Skin of body (tissue), 2 donors: ENCODE results near the gene TBX5. TPM values are rescaled to one million over a fixed set of nuclear protein-coding genes. Genes with fewer than 3 reads are reported as not detected.

Experiments
- DNase-seq: peaks from one replicate; lab custom pipeline; 2025; lab: John Stamatoyannopoulos, UW
- total RNA-seq: library from RNA; depleted of rRNA; stranded (reverse); fragments of >200 nt; gene quantifications from one replicate; pipeline ENCODE4 v1.2.3, GENCODE V29; 2014

The TBX5 gene
- total RNA-seq, 1 donor from 2014 or later = 1.4 TPM

DNA sequence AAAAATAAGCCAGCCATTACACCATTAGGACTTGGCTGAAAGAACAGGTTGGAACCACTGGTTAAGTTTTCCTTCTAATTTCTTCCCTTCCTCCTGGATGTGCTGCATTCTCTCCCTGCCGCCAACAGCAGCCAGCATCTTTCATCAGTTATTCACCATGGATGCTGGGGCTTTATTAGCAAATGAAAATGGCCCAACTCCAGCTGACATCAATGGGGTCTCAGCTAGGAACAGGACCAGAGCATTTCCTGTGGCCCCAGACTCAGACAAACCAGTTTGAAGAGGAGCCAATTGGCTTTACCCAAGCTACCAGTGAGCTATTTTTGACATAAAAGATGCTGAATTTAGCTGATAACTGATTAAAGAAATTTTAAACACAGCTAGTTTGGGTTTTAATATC is 26.0 kb upstream of the TBX5 start:
- DNase-seq = no peak

DNA sequence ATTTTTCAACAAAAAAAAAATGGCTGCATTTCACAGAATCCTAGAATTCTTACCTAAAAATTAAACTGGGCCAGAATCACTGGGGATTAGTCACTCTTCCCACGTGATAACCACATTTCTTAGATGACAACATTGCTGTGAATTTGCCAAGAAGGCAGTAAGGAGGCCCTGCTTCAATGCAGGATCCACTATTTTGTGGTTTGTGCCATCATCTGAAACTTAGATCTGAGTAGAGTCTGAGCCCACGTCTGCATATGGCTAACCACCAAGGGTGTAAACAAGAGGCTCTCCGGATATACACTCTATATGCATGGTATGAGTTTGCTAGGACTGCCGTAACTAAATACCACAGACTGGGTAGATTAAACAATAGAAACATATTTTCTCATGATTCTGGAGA is 24.4 kb upstream of the TBX5 start:
- no peak for DNase-seq

DNA sequence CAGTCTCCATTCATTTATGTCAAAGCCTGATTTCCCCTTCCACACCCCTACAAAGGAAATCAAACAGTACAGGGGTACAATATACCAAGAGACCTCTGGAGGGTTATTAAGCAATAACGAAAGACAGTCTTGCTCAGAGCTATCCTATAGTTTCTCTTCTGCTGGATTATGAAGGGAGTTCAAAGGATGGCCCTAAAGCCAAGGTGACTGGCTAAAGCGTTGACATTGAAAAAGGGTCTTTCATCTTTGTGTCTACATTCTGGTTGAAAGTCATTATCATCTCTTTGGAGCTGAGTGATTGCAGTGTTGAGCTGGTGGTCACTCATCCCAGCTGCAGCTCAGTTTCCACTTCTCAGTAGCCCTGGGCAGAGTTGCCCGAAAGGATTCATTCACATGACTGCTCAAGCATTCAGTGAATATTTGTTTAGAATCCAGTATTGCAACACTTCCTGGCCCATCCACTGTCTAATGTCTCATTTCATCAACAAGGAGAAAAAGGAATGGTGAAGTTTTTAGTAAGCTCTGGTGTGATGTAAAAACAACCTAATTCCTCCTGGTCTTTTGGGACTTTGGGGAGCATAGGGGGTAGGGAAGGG is 19.2 kb upstream of the TBX5 start:
- no peak for DNase-seq

DNA sequence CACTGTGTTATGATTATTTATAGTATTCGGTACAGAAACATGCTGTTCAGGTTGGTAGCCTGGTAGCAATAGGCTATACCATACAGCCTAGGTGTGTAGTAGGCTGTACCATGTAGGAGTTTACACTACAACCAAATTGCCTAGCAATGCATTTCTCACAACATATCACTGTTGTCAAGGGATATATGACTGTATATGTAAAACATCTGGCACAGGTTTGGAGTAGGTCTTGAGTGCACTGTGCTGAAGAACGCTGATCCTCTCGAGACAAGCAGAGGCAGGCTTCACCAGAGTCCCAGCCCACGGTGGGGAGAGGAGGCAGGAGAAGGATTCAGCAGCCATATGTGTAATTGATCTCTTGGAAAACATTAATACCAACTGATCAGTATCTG is 15.0 kb upstream of the TBX5 start:
- DNase-seq = no peak

DNA sequence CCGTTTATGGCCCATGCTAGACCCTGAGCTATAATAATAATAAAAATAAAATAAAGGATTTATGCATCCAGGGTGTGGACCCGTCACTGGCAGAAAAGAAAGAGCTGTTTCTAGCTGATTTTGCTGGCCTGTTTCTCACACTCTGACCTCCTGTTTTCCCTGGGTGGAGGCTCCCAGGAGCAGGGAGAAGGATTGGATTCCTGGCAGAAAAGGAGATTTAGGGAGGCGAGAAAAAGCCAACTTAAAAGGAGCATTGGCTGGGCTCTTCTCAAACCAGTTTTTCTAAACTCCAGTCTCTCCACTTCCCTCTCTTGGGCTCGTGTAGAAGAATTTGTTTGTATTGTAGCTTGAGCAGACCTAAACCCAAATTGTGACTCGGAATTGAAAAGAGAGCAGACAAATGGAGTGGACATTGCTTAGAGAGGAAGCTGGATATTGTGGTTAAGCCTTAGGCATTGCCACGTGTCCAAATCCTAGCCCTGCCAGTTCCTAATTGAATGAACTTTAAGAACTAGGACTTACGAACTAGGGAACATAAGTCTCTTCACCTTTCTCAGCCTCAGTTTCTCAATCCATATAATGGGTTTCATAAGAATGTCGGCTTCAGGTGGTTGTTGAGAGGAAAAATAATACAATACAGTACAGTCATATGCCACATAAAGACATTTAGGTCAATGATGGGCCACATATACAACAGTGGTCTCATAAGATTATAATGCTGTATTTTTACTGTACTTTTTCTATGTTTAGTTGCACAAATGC is 14.4 kb upstream of the TBX5 start:
- DNase-seq = no peak

DNA sequence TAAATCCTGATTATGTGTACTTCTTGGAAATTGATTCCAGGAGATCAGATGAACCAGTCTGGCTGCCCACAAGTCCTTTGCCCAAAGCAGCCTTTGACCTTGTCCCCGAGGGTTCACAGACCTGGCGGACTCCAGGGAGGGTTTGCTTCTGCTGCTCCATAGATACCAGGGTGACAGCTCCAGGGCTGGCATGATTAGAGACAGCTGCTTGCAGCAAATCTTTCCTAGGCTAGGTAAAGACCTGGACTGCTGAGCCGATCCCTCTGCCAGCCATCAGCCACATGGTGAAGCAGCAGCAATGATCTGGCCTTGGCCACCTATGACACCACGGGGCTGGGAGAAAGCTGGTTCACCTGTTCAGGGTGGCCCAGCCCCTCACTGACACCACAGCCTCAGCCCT is 10.1 kb upstream of the TBX5 start:
- no peak for DNase-seq

DNA sequence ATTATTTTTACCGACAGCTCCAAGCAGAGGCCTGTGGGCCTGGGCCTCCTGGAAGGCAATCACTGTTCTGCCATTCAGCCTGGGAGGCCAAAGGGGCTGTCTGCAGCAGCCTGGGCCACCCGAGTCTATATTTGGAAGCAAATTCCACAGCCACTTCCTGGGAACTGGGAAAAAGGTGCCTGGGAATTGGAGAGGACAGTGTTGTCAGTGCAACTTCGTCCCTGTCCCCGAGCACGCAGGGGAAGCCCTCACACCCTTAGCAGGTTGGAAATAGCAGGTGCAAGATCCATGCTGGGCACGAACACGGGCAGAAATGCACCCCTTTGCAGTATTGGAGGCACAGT is 9.6 kb upstream of the TBX5 start:
- DNase-seq = no peak

DNA sequence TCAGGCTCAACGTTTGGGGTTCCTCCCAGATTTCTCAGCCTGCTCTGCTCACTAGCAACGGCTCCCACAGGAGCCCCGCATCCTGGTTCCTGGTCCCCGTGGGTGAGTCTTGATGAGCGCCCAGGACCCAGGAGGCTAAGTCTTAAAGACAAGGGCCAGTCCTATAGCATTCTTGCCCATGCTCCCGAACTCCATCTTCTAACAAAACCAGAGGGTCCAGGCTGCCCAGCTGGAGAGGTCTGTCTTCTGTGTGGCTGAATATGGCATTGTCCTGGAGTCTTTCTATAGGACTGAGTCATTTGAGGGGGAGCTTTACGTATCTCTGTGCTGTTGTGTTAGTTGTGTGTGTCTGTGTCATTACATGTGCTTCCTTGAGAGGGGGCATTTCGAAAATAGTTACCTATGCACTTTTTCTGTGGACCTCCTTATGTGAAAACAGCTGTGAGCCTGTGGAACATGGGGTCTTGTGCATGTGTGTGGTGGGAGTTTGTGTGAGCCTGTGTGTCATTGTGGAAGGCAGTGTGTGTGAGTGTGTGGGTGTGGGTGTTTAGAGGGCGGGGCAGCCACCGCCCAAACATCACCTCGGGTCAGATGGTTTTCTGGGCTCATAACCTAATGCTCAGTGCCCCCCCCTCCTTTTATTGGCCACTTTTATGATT is 9.1 kb upstream of the TBX5 start:
- DNase-seq = no peak

DNA sequence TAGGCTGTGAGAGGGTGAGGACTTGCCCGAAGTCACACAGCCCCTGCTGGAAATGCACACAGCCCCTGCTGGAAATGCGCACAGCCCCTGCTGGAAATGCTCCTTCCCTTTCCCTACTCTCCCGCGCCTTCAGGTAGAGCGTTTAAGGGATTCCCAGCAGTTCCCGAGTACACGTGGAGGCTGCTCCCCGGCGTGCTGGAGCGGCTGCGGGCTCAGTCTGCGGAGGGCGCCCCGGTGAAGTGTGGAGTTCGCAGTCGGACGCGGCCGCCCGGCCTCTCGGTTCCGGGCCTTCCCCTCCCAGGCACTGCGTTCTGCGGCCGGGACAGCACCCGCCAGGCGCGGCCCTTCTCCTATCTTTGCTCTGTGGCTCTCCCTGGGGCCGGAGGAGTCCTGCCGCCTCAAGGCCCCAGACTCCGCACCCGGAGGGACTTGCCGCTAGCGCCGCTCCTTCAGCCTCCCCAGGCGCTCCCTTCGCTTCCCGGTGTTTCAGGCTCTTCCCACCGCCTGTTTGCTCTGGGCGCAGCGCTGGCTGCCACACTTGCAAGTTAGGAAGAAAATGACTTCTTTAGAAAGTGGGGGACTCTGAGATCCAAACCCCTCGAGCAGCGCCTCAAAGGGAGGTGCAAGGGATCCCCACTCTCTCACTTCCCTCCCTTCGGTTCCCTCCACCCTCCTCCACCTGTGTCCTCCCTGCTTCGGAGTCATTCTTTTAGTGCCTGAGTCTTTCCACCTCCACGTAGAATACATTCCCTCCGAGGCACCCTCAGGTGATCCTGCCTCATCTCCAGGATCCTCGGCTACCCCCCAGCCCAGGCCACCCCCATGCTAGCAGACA is 8.3 kb upstream of the TBX5 start:
- no peak for DNase-seq

DNA sequence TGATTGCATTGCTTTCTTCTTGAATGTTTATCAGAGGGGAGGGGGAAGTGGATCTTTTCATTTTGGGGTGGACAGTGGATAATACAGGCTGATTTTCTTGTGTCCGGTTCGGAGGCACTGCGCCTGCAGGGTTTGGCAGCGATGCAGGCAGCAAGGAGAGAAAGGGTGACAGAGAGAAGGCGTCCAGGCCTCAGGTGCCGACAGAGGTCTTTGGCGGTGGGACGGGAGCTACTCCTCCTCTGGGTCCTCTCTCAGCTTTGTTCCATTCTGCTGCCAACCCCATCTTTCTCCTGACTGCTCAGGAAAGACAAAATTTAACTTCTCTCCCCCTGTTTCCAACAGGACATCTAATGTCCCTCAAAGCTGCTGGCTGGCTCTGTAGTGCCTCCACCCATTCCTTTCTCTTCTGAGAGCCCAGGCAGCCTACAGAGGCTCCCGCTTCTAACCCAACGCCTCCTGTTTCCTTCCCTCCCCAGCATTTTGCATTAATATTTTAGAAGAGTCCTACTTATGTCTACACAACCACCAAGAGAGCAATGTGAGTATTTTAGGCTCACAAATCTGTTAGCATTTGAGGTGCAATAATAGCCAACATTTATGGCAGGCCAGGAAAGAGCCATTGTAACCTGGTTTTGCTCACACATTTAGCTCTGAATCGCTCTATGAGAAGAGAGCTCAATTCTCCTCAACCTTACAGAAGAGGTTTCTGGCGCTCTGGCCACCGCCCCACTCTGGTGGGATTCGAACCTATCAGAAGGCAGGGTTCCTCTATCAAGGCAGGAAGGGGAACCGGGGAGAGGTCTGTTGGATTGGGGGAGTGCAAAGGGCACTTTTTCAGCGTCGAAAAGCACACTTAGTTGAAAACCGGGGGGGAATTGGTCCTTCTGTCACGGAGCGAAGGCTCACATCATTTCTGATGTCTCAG is 7.1 kb upstream of the TBX5 start:
- no peak for DNase-seq

DNA sequence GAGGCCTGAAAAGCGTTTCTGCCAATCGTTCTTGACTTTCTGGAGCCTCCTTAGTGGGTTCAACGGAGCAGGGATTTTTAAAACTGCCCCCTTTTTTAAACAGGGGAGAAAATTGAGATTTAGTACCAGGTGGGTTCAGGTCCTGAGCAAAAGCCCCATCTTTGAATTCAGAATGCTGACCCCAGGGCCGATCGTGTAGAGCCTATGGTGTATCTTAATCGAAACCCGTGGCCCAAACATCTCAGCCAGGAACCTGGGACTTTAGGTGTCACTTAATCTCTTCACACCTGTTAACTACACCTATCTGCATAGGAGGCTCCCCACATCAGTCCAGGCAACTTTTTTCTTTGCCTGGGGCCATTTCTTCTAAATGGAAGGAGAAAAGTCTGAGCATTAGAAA is 6.4 kb upstream of the TBX5 start:
- DNase-seq = no peak

DNA sequence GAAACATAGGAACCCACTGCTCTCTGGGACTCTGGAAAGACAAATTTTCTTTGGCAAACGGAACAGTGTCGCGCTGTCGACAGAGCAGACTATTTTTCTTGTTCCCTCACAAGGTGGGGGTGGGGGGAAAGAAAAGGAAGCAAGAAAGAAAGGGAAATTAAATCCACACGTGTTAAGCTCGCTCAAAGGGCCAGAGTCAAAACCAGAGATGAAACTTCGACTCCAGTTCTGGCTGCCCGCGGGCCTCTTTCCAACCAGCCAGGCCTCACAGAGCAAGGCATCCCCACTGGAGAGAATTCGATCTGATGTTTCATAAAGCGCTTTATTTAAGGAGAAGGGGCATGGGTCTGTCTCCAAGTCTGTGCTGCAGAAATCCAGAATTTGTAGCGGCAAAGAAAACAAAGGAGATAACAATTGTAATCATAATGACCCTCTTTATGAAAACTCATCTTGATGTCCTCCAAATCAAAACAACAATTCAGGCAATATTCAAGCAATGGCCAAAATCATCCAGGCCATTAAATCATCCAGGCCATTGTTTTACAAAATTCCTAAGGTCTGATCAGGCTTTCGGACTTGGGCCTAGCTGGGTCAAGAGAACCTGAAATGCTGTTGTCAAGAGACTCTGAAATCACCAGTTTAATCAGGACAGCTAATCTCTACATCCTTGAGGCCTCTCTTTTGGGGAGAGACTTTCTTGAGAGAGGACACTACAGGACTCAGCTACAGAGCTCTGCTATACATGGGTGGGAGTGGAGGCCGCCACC is 5.3 kb upstream of the TBX5 start:
- no peak for DNase-seq

DNA sequence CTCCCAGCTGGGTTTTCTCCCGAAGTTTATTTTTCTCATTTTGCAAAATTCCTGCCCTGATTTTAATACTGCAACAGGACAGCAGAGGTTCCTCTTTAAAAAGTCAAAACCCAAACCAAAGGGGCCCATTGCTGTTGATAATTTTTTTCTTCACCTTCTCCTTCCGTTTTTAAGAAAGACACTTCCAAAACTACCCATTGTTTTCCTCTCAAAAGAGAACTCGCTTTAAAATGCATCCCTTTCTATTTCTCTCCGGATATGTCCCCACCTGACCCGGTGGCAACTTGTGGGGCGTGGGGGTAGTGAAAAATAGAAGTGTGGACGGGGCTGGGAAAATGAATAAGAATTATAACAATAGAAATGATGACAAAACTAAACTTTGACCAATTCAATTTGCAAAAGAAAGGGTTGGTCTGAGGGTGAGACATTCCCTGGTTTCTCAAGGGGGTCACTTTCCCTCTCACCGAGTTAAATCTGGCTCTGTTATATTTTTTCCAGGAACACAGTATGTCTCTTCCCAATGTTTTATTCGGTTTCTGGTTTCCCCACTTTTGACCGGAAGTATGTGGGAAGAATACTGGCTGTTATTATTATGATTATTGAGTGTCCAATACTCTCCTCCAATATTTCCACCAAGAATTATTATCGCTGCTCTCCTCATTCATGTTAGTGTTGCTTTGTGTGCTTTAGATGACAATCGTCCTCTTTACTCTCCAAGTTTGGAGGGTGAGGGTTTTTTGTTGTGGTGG is 4.1 kb upstream of the TBX5 start:
- no peak for DNase-seq

DNA sequence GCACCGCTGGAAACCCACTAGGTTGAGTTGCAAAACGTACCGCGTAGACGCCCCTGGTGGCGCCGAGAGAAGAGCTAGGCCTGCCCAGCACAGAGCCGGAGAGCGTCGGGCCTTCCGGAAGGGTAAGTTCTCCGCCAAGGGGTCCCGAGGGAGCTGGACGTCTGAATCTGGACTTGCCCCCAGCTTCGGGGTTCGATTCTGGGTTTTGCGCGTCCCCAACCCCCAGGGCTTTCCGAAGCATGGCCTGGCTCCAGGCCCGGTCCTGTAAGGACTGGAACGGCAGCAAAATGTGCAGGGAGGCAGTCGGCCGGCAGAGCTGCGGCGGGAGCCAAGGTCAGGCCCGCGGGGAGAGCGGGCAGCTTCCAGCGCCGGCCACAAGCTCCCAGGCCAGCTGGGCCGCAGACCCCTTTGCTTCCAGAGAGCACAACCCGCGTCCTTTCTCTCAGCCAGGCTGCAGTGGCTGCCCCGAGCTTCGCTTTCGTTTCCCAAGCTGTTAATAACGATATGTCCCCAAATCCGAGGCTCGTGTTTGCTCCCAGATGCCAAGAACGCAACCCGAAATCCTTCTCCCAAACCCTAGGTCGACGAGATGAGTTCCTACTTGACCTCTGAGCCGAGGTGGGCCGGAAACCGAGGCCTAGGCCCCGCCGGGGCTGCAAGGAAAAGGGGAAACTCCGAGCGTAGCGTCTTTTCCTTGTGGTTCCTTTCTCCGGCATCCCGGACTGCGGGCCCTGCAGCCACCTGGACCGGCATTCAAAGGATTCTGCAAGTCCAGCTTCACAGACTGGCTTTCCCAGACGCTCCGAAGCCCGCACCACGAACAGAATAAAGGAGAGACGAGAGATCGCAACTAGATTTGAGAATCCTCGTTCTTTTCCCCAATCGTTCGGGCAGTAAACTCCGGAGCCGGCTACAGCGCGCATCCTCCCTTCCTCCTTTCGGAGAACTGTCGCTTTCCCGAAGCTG is 3.2 kb upstream of the TBX5 start:
- no peak for DNase-seq

DNA sequence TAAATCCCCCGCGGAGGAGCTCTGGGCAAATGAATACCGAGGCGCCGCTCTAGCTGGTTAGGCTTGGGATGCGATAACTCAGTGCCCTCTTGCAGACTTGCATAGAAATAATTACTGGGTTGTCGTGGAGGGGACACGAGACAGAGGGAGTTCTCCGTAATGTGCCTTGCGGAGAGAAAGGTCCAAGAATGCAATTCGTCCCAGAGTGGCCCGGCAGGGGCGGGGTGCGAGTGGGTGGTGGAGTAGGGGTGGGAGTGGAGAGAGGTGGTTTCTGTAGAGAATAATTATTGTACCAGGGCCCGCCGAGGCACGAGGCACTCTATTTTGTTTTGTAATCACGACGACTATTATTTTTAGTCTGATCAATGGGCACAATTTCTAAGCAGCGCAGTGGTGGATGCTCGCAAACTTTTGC is 2.5 kb upstream of the TBX5 start:
- DNase-seq = no peak

DNA sequence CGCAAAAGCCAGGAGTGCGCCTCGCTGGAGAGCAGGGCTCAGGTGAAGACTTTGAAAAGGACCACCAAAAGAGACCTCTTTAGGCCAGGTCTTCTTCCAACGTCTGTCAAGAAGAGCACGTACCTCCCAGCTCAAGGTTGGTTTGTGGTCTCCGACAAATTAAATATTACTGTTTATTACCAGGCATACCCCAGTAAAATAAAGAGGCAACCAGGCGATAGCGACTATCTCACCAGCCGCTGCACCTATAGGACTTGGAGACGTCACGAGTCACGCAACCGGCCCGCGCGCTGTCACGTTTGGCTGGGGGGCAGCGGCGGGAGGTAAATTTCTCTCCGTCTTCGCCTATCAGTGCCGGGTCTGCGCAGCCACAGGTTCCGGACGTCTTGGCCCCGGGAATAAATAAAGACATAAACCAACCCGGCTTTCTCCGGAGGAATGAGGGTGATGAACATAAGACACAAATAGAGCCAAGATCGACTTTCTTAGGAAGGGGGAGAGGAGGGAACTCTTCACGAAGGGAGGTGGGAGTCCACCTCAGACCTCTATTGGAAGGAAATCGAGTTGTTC is 2.0 kb upstream of the TBX5 start:
- DNase-seq = no peak

DNA sequence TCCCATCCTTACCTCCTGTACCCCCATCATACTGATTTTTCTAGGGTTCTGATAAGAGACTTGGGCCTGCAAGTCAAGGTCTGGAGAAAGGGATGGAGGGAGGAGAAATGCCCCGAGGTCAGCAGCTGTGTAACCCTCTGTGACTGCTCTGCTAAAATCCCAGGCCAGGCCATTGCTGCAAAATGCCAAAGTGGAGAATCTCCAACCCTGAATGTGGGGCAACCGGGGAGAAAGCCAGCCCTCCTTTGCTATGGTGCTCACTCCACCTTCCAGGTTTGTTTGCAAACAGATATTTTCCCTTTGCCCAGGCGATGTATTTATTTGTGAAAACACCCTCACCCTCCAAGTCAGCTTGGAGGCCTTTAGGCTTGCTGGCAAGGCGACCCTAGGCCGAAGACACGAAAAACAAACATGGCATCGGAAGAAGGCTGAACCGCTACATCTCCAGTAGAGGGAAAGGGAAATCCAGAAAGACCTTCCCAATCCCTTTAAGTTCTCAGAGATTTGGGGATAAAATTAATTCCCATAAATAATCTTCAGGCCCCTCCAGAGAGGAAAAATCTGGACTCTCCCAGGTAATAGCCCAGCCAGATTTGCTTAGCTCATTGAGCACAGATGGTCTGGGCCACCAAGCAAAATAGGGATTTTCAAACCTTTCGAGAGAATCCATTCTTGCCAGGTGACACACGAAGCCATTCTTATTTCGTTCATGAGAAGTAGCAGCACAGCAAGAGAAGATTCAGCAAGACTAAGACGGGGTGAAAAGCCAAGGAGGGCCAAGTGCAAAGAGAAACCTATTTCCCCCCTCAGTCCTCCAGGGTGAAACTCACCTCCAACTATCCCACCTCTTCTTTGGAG is 1.3 kb upstream of the TBX5 start:
- DNase-seq = no peak
